ENCODE measurements around the gene MCOLN1. TPM values are rescaled to one million over a fixed set of nuclear protein-coding genes. Genes with fewer than 3 reads are reported as not detected.

The MCOLN1 gene
- total RNA-seq, 1 donor from 2014 or later, result 5.2 TPM

GRCh38 chr19:7550169-7550770, 27.8 kb downstream of the MCOLN1 start:
- Histone ChIP-seq H3K36me3 (ENCODE audit: control insufficient read depth in 3 of 3, insufficient read depth in 3 of 3, low read length in 3 of 3) (peaks cover 13 to 18% (median 17%) of the 10 kb centered on the region in 3 donors), H3K4me1 (ENCODE audit: control insufficient read depth in 3 of 3, insufficient read depth in 3 of 3, low read length in 3 of 3) (peaks cover 0 to 5% (median 3%) of the 10 kb centered on the region in 3 donors), H3K9ac (ENCODE audit: low read depth in 1 of 3, low read length in 3 of 3) (no peak overlapping the region), H3K27ac (ENCODE audit: low read depth, low read length) (no peak overlapping the region), H3K27me3 (ENCODE audit: control insufficient read depth in 3 of 3, insufficient read depth in 3 of 3, low read length in 3 of 3) (no peaks in the 10 kb centered on the region), H3K9me3 (ENCODE audit: control insufficient read depth in 3 of 3, low read length in 3 of 3) (no peaks in the 10 kb centered on the region), H3K4me3 (ENCODE audit: low read length in 3 of 3) (peak overlapping the region in 1 of 3 donors; percentile 14)

GRCh38 chr19:7550987-7551761, 28.8 kb downstream of the MCOLN1 start:
- H3K4me1 ChIP-seq (ENCODE audit: control insufficient read depth in 3 of 3, insufficient read depth in 3 of 3, low read length in 3 of 3), result peaks cover 0 to 5% (median 3%) of the 10 kb centered on the region in 3 donors
- H3K4me3 ChIP-seq (ENCODE audit: low read length in 3 of 3), result peak overlapping the region; percentile 43 to 65 (median 64)
- H3K9ac ChIP-seq (ENCODE audit: low read depth in 1 of 3, low read length in 3 of 3), result no peak overlapping the region
- peaks cover 13 to 22% (median 21%) of the 10 kb centered on the region in 3 donors for H3K36me3 ChIP-seq (ENCODE audit: control insufficient read depth in 3 of 3, insufficient read depth in 3 of 3, low read length in 3 of 3)
- peak overlapping the region; percentile 30 for H3K27ac ChIP-seq (ENCODE audit: low read depth, low read length)
- no peaks in the 10 kb centered on the region for H3K27me3 ChIP-seq (ENCODE audit: control insufficient read depth in 3 of 3, insufficient read depth in 3 of 3, low read length in 3 of 3)
- no peaks in the 10 kb centered on the region for H3K9me3 ChIP-seq (ENCODE audit: control insufficient read depth in 3 of 3, low read length in 3 of 3)

GRCh38 chr19:7552781-7553180, 30.4 kb downstream of the MCOLN1 start:
- H3K27me3 ChIP-seq (ENCODE audit: control insufficient read depth in 3 of 3, insufficient read depth in 3 of 3, low read length in 3 of 3), result no peaks in the 10 kb centered on the region
- no peak overlapping the region for H3K27ac ChIP-seq (ENCODE audit: low read depth, low read length)
- H3K36me3 ChIP-seq (ENCODE audit: control insufficient read depth in 3 of 3, insufficient read depth in 3 of 3, low read length in 3 of 3), result peaks cover 28 to 35% (median 34%) of the 10 kb centered on the region in 3 donors
- H3K9me3 ChIP-seq (ENCODE audit: control insufficient read depth in 3 of 3, low read length in 3 of 3), result no peaks in the 10 kb centered on the region
- no peak overlapping the region for H3K9ac ChIP-seq (ENCODE audit: low read depth in 1 of 3, low read length in 3 of 3)
- H3K4me3 ChIP-seq (ENCODE audit: low read length in 3 of 3), result no peak overlapping the region
- peaks cover 0 to 5% (median 3%) of the 10 kb centered on the region in 3 donors for H3K4me1 ChIP-seq (ENCODE audit: control insufficient read depth in 3 of 3, insufficient read depth in 3 of 3, low read length in 3 of 3)

GRCh38 chr19:7554565-7554964, 32.1 kb downstream of the MCOLN1 start:
- Histone ChIP-seq H3K9me3 (ENCODE audit: control insufficient read depth in 3 of 3, low read length in 3 of 3) (no peaks in the 10 kb centered on the region), H3K4me3 (ENCODE audit: low read length in 3 of 3) (no peak overlapping the region), H3K27ac (ENCODE audit: low read depth, low read length) (no peak overlapping the region), H3K9ac (ENCODE audit: low read depth in 1 of 3, low read length in 3 of 3) (no peak overlapping the region), H3K4me1 (ENCODE audit: control insufficient read depth in 3 of 3, insufficient read depth in 3 of 3, low read length in 3 of 3) (peaks cover 0 to 5% (median 3%) of the 10 kb centered on the region in 3 donors), H3K27me3 (ENCODE audit: control insufficient read depth in 3 of 3, insufficient read depth in 3 of 3, low read length in 3 of 3) (no peaks in the 10 kb centered on the region), H3K36me3 (ENCODE audit: control insufficient read depth in 3 of 3, insufficient read depth in 3 of 3, low read length in 3 of 3) (peaks cover 45 to 50% (median 50%) of the 10 kb centered on the region in 3 donors)

GRCh38 chr19:7554990-7555864, 32.8 kb downstream of the MCOLN1 start:
- H3K36me3 ChIP-seq (ENCODE audit: control insufficient read depth in 3 of 3, insufficient read depth in 3 of 3, low read length in 3 of 3), result peaks cover 45 to 52% (median 50%) of the 10 kb centered on the region in 3 donors
- H3K4me3 ChIP-seq (ENCODE audit: low read length in 3 of 3), result no peak overlapping the region
- no peaks in the 10 kb centered on the region for H3K27me3 ChIP-seq (ENCODE audit: control insufficient read depth in 3 of 3, insufficient read depth in 3 of 3, low read length in 3 of 3)

GRCh38 chr19:7556696-7557315, 34.4 kb downstream of the MCOLN1 start:
- H3K36me3 ChIP-seq (ENCODE audit: control insufficient read depth in 3 of 3, insufficient read depth in 3 of 3, low read length in 3 of 3), result peaks cover 44 to 55% (median 55%) of the 10 kb centered on the region in 3 donors
- H3K27me3 ChIP-seq (ENCODE audit: control insufficient read depth in 3 of 3, insufficient read depth in 3 of 3, low read length in 3 of 3), result no peaks in the 10 kb centered on the region
- H3K9me3 ChIP-seq (ENCODE audit: control insufficient read depth in 3 of 3, low read length in 3 of 3), result no peaks in the 10 kb centered on the region
- H3K9ac ChIP-seq (ENCODE audit: low read depth in 1 of 3, low read length in 3 of 3), result no peak overlapping the region
- H3K27ac ChIP-seq (ENCODE audit: low read depth, low read length), result no peak overlapping the region
- no peak overlapping the region for H3K4me3 ChIP-seq (ENCODE audit: low read length in 3 of 3)
- H3K4me1 ChIP-seq (ENCODE audit: control insufficient read depth in 3 of 3, insufficient read depth in 3 of 3, low read length in 3 of 3), result peaks cover 0 to under 1% (median 0%) of the 10 kb centered on the region in 3 donors

More at GRCh38 chr19:7554990-7555864, 32.8 kb downstream of the MCOLN1 start:
- Histone ChIP-seq H3K9ac (ENCODE audit: low read depth in 1 of 3, low read length in 3 of 3) (no peak overlapping the region), H3K4me1 (ENCODE audit: control insufficient read depth in 3 of 3, insufficient read depth in 3 of 3, low read length in 3 of 3) (peaks cover 0 to 5% (median 3%) of the 10 kb centered on the region in 3 donors), H3K27ac (ENCODE audit: low read depth, low read length) (no peak overlapping the region), H3K9me3 (ENCODE audit: control insufficient read depth in 3 of 3, low read length in 3 of 3) (no peaks in the 10 kb centered on the region)

- H3K9me3 ChIP-seq (ENCODE audit: control insufficient read depth in 3 of 3, low read length in 3 of 3), result no peaks in the 10 kb centered on the region
- H3K9ac ChIP-seq (ENCODE audit: low read depth in 1 of 3, low read length in 3 of 3), result no peak overlapping the region
- H3K4me3 ChIP-seq (ENCODE audit: low read length in 3 of 3), result no peak overlapping the region
- H3K4me1 ChIP-seq (ENCODE audit: control insufficient read depth in 3 of 3, insufficient read depth in 3 of 3, low read length in 3 of 3), result no peaks in the 10 kb centered on the region
- no peaks in the 10 kb centered on the region for H3K27me3 ChIP-seq (ENCODE audit: control insufficient read depth in 3 of 3, insufficient read depth in 3 of 3, low read length in 3 of 3)
- H3K36me3 ChIP-seq (ENCODE audit: control insufficient read depth in 3 of 3, insufficient read depth in 3 of 3, low read length in 3 of 3), result peaks cover 44 to 54% (median 50%) of the 10 kb centered on the region in 3 donors
- H3K27ac ChIP-seq (ENCODE audit: low read depth, low read length), result no peak overlapping the region
Measured at GRCh38 chr19:7558667-7559066, 36.2 kb downstream of the MCOLN1 start.

- Histone ChIP-seq H3K27ac (ENCODE audit: low read depth, low read length) (no peak overlapping the region), H3K9me3 (ENCODE audit: control insufficient read depth in 3 of 3, low read length in 3 of 3) (no peaks in the 10 kb centered on the region), H3K27me3 (ENCODE audit: control insufficient read depth in 3 of 3, insufficient read depth in 3 of 3, low read length in 3 of 3) (no peaks in the 10 kb centered on the region), H3K36me3 (ENCODE audit: control insufficient read depth in 3 of 3, insufficient read depth in 3 of 3, low read length in 3 of 3) (peaks cover 44 to 53% (median 49%) of the 10 kb centered on the region in 3 donors), H3K4me3 (ENCODE audit: low read length in 3 of 3) (no peak overlapping the region), H3K4me1 (ENCODE audit: control insufficient read depth in 3 of 3, insufficient read depth in 3 of 3, low read length in 3 of 3) (no peaks in the 10 kb centered on the region), H3K9ac (ENCODE audit: low read depth in 1 of 3, low read length in 3 of 3) (no peak overlapping the region)
Measured at GRCh38 chr19:7559102-7559501, 36.7 kb downstream of the MCOLN1 start.

GRCh38 chr19:7560255-7560654, 37.8 kb downstream of the MCOLN1 start:
- peaks cover 38 to 47% (median 42%) of the 10 kb centered on the region in 3 donors for H3K36me3 ChIP-seq (ENCODE audit: control insufficient read depth in 3 of 3, insufficient read depth in 3 of 3, low read length in 3 of 3)
- no peak overlapping the region for H3K9ac ChIP-seq (ENCODE audit: low read depth in 1 of 3, low read length in 3 of 3)
- H3K4me3 ChIP-seq (ENCODE audit: low read length in 3 of 3), result no peak overlapping the region
- no peaks in the 10 kb centered on the region for H3K27me3 ChIP-seq (ENCODE audit: control insufficient read depth in 3 of 3, insufficient read depth in 3 of 3, low read length in 3 of 3)
- H3K27ac ChIP-seq (ENCODE audit: low read depth, low read length), result no peak overlapping the region
- H3K4me1 ChIP-seq (ENCODE audit: control insufficient read depth in 3 of 3, insufficient read depth in 3 of 3, low read length in 3 of 3), result no peaks in the 10 kb centered on the region
- H3K9me3 ChIP-seq (ENCODE audit: control insufficient read depth in 3 of 3, low read length in 3 of 3), result no peaks in the 10 kb centered on the region
